A549 treated with Hydrocortisone at 1 μM for 4 hours (cell line): ENCODE results near the gene P2RY8. TPM values are rescaled to one million over a fixed set of nuclear protein-coding genes. Genes with fewer than 3 reads are reported as not detected.

ENCODE experiments used
- total RNA-seq: library from RNA; stranded (reverse); fragments of 200-300 nt; extraction: Qiagen RNA extraction; gene quantifications from 5 replicates; pipeline ENCODE4 v1.2.3, GENCODE V29; 2022

P2RY8 gene
- 0.02 to 0.06 TPM (median 0.05 TPM) in 3 of 5 replicates, not detected in the others for total RNA-seq

GRCh38 chrX:1537031-1537715, at the start of gene P2RY8:
P2RY8 (minus strand) TSS chrX:1537185; CDS start chrX:1466558, 70,627 bp downstream.

GRCh38 chrX:1452516-1453394, 84.2 kb downstream of the P2RY8 start, which contains the start of gene ASMTL:
ASMTL (minus strand) TSS chrX:1452909; CDS start chrX:1452840, 69 bp downstream.

Other genes starting within 250 kb of the P2RY8 start
- 0.16 to 0.23 TPM (median 0.22 TPM) in 5 replicates for gene IL3RA, start 200.4 kb downstream of the P2RY8 start, total RNA-seq
- 412 to 467 TPM (median 445 TPM) in 5 replicates for gene SLC25A6, start 145.1 kb downstream of the P2RY8 start, total RNA-seq
- gene ASMTL, start 84.3 kb downstream of the P2RY8 start, total RNA-seq = 17.2 to 21.0 TPM (median 20.3 TPM) in 5 replicates
- gene AKAP17A, start 54.4 kb upstream of the P2RY8 start, total RNA-seq = 30.4 to 36.7 TPM (median 35.4 TPM) in 5 replicates
- 0.15 to 0.25 TPM (median 0.17 TPM) in 5 replicates for gene ASMT, start 77.9 kb upstream of the P2RY8 start, total RNA-seq